HG03565 (cell line): ENCODE data around the gene PDSS2.
"Not testable (repeated sequence)": the region's sequence is repeated elsewhere in the genome, so short reads cannot be mapped to it uniquely, and the experiment has no call there.

Experiments
- ATAC-seq: cut with Tn5 transposase; IDR thresholded peaks from one replicate; pipeline ENCODE4 v1.9.1; 2021; ENCODE audit warnings: mild to moderate bottlenecking, moderate library complexity; ENCODE audit not compliant: unreplicated experiment

The PDSS2 gene

DNA sequence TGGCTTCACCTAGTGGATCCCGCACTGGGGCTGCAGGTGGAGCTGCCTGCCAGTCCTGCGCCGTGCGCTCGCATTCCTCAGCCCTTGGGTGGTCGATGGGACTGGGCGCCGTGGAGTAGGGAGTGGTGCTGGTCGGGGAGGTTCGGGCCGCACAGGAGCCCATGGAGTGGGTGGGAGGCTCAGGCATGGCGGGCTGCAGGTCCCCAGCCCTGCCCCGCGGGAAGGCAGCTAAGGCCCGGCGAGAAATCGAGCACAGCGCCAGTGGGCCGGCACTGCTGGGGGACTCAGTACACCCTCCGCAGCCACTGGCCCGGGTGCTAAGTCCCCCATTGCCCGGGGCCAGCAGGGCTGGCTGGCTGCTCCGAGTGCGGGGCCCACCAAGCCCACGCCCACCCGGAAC, 95.2 kb downstream of the PDSS2 start:
- ATAC-seq = not testable (repeated sequence)

DNA sequence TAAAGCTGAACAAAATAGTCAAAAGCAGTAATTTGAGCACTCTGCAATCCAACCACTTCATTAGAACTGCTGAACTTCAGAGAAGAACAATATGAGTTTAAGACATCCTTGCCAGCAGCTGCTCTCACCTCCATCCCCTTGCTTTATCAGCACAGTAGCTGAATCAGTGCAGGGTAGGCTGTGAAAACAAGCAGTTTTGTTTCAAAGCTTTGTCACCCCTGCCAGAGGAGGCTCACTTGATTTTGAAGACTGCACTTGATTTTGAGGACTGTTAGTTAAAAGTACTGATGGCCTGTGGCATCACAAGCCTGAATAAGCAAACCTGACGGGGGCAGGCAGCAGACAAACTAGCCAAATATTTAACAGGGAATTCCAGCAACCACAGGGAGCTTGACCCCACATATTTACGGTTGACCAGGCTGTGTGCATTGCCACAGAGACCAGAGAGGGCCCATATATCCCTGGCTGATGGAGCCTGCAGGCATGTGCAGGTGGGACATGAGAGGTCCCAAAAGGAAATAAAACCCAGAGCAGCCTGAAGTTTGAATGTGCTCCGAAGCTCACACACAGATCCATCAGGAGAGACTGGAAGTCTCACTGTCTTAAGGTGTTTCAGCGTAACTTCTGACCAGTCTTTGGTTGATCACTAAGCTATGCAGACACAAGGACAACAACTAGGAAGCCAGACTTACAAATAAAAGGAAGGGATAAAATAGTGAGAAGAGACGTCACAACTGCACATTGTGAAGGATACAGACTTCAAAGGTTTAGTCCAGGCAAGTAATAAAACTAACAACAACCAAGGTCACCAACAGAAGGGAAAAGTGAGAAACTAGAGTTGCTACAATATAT, 97.4 kb downstream of the PDSS2 start:
- no peak for ATAC-seq

DNA sequence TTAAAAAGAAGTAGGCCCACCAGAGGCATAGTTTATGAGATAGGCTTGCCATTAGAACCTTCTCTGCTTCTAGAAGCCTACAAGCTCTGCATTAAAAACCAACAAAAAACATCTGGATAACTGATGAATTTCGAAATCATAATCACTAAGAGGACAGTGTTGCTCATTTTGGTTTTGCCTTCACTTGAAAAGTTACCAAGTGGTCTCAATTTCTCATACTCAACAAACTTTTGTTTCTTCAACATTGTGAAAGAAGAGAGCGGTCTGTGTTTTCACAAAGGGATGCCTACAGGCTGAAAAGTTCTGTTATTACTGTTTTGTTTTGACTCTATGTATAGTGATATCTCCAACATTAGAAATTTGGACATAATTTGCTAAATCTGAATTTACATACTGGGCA, 98.9 kb downstream of the PDSS2 start:
- no peak for ATAC-seq

DNA sequence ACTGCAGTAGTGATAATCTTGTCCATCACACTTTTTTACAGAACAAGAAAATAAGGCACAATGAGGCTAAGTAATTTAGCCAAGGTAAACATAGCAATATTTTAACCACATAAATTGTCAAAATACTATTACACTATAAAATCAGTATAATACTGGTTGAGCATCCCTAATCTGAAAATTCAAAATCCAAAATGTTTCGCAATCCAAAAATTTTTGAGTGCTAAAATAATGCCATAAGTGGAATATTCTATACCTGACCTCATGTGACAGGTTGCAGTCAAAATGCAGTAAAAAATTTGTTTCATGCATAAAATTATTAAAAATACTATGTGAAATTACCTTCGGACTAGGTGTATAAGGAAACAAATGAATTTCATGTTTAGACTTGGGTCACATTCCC, 101.5 kb downstream of the PDSS2 start:
- ATAC-seq = no peak

DNA sequence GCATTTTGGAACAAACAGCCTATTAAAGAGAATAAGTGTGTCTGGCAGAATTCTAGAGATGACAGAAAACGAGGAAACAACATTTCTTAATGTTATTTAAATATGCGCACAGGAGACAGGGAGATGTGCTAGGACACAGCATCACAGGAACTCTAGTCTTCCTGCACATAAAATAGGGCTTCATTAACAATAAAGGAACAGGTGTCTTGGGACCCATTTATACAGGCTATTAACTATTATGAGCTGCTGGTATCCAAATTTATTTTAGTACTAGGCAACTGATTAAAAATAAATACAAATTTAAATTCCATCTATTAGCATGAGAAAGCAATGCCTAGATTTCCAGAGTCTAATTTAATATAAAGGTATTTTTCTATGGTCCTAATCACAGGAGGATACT, 102.3 kb downstream of the PDSS2 start:
- no peak for ATAC-seq

DNA sequence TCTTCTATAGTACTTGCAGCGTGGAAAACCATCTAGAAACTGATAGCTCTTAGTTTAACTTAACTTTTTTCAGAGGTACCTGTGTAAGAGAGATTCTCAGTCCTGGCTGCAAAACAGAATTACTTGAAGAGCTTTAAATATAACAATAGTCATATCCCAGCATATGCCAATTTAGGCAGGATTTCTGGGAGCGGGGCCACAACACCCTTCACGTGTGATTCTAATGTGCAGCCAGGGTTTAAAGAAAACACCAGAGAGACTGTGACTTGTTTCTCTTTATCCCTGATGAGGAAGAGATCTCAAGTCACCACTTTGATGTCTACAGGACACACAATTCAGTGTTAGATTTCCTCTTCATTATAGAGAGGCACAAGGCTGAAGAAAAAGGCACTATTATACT, 103.7 kb downstream of the PDSS2 start:
- ATAC-seq = no peak

DNA sequence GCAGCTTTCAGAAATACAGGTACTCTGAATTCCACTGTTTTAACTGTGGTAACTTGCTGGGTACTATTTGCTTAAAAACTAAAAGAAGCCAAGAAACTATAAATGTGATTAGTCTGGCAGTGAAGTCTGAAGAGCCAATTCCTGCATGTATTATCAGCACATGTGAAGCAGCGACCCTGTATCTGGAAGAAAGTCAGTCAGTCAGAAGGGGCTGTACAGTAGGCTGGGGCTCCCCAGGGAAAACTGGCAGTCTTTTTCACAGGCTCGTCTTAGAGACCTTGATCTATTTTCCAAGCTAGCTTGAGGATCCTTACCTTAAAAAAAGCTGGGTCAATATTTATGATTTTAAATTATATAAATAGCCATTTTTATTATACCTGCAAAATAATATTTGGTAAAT, 104.9 kb downstream of the PDSS2 start:
- no peak for ATAC-seq

DNA sequence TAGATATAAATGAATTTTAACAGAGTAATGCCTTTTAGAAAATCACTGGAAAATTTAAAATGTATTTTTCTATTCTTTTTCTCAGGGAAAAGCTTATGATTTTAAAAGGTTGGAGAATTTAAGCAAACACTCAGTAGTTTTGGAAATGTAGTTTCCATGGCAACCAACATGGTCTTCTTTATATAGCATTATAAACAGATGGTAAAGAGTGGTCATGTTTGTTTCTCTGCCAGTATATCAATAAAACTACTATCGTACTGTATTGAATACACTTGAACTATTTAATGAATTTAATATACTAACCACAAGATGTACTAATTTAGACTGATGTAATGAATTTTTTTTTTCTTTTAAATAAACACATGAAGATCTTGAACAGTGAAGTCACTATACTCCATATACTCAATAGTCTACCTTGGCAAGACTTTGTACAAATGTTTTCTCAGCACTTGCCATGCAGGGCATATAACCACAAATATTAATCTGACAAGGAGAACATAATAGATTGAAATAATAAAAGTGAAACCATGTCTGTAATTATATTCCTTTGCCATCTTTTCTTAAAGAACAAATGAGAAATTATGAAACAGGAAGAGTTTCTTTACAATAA, 105.5 kb downstream of the PDSS2 start:
- no peak for ATAC-seq

DNA sequence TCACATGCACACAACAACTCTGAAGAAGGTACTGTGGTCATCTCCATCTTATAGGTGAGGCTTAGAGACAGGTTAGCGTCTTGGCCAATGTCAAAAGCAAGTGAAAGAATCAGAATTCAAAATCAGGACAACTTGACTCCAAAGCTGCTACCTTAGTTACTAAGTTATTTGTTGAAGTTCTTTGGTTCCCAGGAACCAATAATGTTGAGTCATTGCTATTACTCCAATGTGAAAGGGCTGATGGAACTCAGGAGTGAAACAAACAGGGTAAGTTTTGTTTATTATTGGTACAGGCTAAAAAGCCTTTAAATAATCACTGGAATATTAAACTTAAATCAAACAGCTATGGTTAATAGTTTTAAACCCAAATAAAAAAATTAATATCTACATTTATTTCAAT, 111.1 kb downstream of the PDSS2 start:
- ATAC-seq = no peak

DNA sequence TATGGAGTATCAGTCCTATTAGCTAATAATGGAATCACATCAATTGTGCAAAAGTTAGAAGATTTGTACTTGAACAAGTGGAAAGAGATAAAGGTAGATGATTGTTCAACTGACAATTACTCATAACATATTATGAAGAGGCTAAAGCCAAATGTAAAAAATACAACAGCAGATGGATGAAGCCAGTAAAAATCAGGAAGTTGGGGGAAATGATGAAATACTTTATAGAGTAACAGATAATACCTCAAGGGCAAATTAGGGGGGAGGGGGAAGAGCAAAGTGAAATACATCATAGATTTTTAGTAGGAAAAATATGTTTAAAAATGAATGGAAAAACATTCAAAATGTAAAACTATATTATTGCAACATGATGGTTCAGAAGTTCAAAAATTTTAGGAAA, 114.0 kb downstream of the PDSS2 start:
- ATAC-seq = no peak

DNA sequence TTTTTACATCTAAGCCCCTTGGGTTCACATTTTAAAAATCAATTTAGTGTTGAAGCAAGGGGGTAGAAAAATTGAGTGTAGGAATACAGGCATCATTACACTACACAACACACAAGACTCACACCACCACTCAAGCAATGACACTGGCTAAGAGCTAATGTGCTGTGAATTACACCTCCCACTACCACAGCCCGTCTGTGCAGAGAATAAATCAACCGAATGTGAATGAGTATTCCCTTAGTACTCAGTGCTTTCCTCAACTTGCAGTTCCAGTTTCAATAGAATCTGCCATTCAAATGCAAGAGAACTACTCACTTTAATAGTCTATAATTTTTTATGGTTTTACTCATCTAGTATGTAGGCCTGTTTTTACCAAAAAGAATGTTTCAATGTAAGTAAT, 114.4 kb downstream of the PDSS2 start:
- ATAC-seq = no peak

DNA sequence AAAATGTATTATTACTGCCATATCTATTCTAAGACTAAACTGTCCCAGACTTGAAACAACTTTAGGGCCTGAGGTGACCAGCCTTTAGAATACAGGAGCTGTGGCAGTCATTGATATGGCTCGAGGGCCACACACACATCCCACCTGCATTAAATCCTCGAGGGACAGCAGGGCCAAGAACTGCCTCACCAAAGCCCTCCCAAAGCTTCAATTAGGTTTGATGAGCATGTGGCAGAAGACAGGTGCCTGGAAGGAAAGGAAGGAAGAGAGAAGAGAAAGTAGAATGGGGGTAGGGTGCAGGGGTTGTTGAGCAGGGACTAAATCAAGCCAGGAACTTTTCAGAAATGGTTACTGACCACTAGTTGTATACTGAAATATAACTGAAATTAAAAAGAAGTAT, 115.0 kb downstream of the PDSS2 start:
- no peak for ATAC-seq

DNA sequence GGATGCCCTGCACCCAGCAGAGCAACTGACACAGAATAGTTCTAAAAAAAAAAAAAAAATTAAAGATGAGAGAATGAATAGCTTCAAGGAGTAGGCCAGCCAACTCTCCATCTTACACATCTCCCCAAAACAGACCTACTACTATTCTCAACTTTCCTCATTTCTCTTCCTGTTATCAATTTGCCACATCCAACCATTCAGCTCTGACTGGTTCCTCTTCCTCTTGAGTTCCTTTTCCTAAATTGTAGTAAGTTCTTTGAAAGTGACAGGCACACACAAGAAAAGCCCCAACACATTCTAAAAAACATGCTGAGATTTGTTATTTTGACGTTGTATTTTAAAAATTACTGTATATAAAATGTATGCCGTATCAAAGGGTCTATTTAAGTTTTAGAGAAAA, 117.2 kb downstream of the PDSS2 start:
- ATAC-seq = no peak

DNA sequence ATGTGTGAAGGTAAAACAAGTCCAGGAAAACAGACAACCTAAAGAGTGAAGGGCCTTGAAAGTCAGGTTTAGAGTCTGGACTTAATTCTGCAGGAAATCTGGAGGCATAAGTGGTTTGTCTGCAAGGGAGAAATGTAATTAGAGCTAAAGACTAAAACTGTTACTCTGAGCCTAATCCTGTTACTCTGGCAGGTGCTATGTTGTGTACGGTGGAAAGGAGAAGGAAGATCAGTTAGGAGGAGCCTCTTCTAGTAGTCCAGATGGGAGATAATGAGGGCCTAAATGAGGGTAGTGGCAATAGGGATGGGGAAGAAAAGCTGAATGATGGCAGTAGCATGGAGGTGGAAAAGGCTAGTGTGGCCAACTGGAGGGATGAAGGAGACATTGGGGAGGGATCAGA, 118.5 kb downstream of the PDSS2 start:
- ATAC-seq = no peak

DNA sequence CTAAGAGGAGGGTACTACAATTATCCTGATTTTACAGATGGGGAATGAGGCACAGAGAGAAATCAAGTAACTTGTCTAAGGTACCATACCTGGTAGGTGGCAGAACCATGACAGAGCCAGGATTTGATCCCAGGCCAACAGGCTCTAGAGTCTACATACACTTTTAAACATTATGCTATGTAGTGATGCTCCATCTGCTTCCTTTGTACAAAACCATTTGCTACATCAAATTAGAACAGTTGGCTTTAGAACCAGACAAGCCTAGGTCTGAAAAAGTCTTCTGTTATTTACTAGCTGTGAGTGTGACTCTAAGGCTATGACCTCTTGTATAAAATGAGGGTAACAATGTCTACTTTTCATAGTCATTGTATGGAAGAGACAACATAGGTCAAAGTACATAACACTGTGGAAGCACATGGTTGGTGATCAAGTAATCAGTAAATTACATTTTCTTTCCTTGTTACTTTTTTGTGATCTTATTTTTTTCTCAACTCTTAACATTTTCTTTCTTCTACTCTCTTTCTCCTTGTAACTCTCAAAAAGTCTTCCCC, 122.1 kb downstream of the PDSS2 start:
- ATAC-seq = no peak

DNA sequence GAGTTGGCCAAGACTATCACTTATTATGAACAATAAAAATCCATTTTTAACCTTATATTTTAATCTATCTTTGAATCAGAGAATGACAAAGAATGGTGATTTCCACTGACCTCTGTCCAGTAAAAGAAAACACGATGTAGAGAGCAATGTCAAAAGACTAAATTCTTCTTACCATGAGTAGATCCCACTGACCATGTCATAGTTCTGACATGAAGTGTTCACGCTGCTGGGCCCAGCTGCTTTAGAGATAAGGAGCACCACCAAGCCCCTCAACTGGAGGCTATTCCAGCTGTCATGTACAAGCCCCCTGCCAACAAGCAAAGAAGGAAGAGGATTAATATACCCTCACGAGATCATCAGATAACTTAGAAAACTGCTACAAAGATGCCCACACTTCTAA, 125.3 kb downstream of the PDSS2 start:
- no peak for ATAC-seq

DNA sequence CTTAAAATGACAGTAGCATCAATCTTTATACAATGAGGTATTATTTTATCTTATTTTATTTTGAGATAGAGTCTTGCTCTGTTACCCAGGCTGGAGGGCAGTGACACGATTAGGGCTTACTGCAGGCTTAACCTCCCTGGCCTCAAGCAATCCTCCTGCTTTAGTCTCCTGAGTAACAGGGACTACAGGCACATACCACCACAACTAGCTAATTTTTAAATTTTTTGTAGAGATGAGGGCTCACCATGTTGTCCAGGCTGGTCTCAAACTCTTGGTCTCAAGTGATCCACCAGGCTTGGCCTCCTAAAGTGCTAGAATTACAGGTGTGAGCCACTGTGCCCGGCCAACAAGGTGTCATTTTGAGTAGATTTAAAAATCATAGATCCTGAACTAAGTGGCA, 125.9 kb downstream of the PDSS2 start:
- no peak for ATAC-seq

DNA sequence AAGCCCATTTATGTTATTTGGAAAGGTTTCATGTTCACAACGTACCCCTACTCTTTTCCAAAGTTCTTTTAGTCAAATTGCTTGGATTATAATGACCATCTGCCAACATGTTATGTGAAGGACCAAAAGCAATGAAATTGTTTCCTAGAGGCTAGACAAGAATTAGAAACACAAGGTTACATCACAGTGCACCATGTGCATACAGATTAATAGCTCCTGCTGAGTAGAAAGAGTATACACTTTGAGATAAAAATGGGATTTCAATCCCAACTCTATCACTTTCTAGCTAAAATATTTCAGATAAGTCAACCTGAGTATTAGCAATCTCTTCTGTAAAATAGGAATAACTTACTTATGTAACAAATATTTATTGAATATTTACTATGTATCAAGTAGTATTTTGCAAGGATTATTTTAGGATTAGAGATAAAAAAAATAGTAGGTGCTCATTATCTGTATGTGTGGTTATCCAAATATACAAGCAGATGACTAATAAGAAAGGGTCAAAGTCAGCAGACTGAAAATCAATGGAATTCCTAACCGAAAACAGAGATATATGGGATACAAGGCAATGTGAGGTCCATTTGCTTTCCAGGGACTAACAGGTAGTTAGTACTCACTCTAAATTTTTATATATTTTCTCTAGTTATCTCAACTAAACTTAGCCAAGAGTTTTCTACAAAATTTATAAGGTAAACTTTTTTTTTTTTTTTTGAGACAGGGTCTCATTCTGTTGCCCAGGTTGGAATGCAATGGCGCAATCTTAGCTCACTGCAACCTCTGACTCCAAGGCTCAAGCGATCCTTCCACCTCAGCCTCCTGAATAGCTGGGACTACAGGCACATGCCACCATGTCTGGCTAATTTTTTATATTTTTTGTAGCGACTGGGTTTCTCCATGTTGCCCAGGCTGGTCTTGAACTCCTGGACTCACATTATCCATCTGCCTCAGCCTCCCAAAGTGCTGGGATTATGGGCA, 127.7 kb downstream of the PDSS2 start:
- no peak for ATAC-seq

DNA sequence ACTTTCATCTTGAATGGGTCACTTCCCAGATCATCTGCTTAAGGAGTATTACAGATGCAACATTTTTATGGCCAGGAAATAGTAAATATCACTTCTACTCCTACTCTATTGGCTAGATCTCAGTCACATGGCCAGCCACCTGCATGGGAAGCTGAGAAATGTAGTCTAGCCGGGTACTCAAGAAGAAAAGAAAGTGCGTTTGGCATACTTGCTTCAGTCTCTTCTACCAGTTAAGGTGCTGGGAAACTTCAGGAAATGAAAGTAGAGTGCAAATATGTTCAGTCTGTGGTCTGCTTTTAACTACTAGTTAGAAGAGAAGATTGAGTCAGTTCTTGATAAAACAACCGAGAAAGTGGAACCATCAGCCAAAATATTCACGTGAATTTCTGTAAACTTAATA, 129.2 kb downstream of the PDSS2 start:
- ATAC-seq = peak; percentile 94

DNA sequence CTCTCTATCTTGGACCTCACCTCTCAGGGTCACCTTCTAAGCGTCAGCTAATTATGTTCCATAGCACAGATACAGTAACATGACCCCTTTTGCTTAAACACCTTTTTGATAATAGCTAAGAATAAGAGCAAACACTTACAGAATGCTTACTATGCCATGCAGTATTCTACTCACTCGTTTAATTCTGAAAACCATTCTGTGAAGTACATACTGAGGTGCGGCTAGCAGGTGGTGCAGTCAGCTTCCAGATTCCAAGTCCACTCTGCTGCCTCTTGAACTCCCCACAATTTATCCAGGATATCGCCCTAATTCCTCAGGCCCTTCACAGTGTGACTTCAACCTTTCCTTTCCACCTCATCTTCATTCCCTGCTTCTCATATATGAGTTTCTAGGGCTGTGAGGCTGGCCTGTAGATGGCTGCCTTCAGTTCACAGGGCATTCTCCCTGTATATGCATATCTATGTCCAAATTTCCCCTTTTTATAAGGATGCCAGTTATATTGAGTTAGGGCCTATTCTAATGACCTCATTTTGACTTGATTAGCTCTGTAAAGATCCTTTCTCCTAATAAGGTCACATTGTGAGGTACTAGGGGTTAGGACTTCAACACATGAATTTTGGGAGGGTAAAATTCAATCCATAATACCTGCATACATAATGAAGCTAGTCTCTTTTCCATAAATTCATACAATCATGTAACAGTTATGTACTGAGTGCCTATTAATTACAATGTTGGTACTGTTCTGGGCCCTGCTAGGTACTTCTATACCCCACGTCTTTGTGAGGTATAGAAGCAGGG, 130.1 kb downstream of the PDSS2 start:
- no peak for ATAC-seq
